ENCODE data around the gene SLCO4A1. TPM values are rescaled to one million over a fixed set of nuclear protein-coding genes. Genes with fewer than 3 reads are reported as not detected.

Gene SLCO4A1
- total and polyA plus RNA-seq, 5 donors: 4.1 to 15.5 (median 5.9) TPM

GRCh38 chr20:62646851-62647520, 4.7 kb downstream of the SLCO4A1 start:
- DNase-seq: no peak

GRCh38 chr20:62647521-62648317, 5.4 kb downstream of the SLCO4A1 start:
- Histone ChIP-seq H3K9me3 (ENCODE audit: control insufficient read depth, low read length) (no peaks in the 10 kb centered on the region), H3K27me3 (ENCODE audit: control insufficient read depth, insufficient read depth) (no peaks in the 10 kb centered on the region), H3K4me3 (ENCODE audit: low read length) (no peak overlapping the region), H3K27ac (ENCODE audit: low read length) (no peak overlapping the region), H3K4me1 (ENCODE audit: control insufficient read depth, insufficient read depth, low read length) (peaks cover 5% of the 10 kb centered on the region)
- intact Hi-C loops (cut with DNase I): no loop called here
- DNase-seq: peak; percentile 64 to 83 (median 81)
- WGBS: 68% methylated on average over 25 of the region's 25 CpGs
- ATAC-seq: peak in 1 of 2 donors; percentile 19

More at GRCh38 chr20:62646851-62647520, 4.7 kb downstream of the SLCO4A1 start:
- Histone ChIP-seq H3K4me1 (ENCODE audit: control insufficient read depth, insufficient read depth, low read length) (peaks cover 2% of the 10 kb centered on the region), H3K27ac (ENCODE audit: low read length) (no peak overlapping the region), H3K9me3 (ENCODE audit: control insufficient read depth, low read length) (no peaks in the 10 kb centered on the region), H3K4me3 (ENCODE audit: low read length) (no peak overlapping the region), H3K27me3 (ENCODE audit: control insufficient read depth, insufficient read depth) (no peaks in the 10 kb centered on the region)
- intact Hi-C loops (cut with DNase I): no loop called here
- ATAC-seq: no peak
- 94% methylated on average over 12 of the region's 12 CpGs for WGBS

DNA sequence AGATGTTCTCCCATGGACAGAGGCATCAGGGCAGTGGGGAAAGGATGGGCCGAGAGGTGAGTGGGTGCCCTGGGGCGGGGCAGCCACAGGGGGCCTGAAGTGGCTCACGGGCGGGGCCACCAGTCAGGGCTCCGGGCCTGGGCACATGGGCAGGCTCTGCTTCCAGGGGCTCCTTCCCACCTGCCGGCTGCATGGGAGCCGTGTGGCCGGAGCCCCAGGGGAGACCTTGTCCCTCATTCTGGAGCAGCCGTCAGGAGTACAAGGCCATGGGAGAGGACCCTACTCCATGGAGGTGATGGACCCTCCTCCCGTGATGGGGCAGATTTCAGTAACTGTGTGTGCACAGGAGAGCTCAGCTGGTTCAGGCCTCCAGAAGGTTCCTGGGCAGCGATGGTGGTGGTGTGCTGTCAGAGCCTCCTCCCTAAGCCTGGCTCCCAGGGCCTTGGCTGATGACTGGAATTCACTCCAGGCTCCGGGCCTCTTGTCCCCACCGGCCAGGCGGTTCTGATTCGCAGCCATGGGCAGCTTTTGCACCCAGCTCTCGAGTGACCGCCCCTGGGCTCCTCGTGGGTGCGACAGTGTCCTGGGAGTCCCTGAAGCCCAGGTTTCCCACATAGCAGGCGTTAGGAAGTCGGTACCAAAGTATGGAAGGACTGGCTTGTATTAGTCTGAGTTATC, 6.2 kb downstream of the SLCO4A1 start:
- peaks cover 9% of the 10 kb centered on the region for H3K4me1 ChIP-seq (ENCODE audit: control insufficient read depth, insufficient read depth, low read length)
- peak overlapping the region; percentile 6 for H3K27ac ChIP-seq (ENCODE audit: low read length)
- ATAC-seq (no peak), DNase-seq (peak in 2 of 3 donors; percentile 62 to 64)
- WGBS: 83% methylated on average over 21 of the region's 21 CpGs
- intact Hi-C loops (cut with DNase I): no loop called here
- no peak overlapping the region for H3K4me3 ChIP-seq (ENCODE audit: low read length)
- no peaks in the 10 kb centered on the region for H3K27me3 ChIP-seq (ENCODE audit: control insufficient read depth, insufficient read depth)
- no peaks in the 10 kb centered on the region for H3K9me3 ChIP-seq (ENCODE audit: control insufficient read depth, low read length)

DNA sequence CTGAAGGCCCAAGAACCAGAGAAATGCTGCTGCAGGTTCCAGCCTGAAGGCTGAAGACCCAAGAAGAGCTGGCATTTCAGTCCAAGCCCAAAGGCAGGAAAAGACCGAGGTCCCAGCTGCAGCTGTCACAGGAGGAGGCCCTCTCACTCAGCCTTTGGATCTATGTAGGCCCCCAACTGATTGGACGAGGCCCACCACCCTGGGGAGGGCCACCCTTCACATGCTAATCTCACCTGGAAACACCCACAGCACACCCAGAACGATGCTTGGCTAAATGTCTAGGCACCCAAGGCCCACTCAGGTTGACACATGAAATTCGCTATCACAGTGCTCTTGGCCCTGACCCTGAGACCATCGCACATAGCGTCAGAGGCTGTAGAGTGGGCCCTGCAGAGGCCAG, 6.8 kb downstream of the SLCO4A1 start:
- DNase-seq: no peak
- ATAC-seq: no peak
- intact Hi-C loops (cut with DNase I): no loop called here

DNA sequence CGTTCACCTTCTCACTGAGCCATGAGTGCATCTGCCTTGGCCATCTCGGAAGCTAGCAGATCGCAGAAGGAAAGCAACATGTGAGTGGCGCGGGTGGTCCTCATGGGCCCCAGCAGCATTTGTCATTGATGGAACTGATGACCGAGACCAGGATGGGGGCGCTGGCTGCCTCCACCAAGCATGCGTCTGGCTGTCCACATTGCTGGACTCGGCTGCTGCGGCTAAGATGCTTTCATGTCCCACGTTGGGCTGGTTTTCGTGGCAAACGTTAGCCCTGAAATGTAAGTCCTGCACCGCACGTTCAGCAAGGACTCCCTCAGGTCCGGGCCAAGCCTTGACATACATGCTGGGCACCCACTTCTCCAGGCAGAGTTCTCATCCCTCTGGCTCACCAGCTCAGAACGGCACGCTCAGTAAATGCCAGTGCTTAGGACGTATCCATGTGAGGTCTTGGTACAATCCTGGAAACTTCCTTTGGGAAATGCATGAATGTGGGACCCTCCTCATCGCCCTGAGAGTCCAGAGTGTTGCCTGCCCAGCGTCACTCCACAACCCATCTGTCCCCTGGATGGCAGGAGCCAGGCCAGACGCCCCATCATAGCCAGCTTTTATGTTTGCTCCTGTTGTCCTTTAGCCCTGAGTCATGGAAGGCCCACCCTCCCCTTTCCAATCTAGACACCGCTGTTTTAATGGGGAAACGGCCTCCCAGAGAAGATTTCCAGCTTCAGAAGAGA, 8.4 kb downstream of the SLCO4A1 start:
- Histone ChIP-seq H3K27ac (ENCODE audit: low read length) (no peak overlapping the region), H3K9me3 (ENCODE audit: control insufficient read depth, low read length) (no peaks in the 10 kb centered on the region), H3K4me1 (ENCODE audit: control insufficient read depth, insufficient read depth, low read length) (peaks cover 9% of the 10 kb centered on the region), H3K27me3 (ENCODE audit: control insufficient read depth, insufficient read depth) (no peaks in the 10 kb centered on the region), H3K4me3 (ENCODE audit: low read length) (no peak overlapping the region)
- intact Hi-C loops (cut with DNase I): no loop called here
- DNase-seq (peak in 1 of 3 donors; percentile 68), ATAC-seq (no peak)
- 88% methylated on average over 24 of the region's 24 CpGs for whole genome bisulfite sequencing

More for the DNA sequence above, 6.8 kb downstream of the SLCO4A1 start:
- Histone ChIP-seq H3K27me3 (ENCODE audit: control insufficient read depth, insufficient read depth) (no peaks in the 10 kb centered on the region), H3K9me3 (ENCODE audit: control insufficient read depth, low read length) (no peaks in the 10 kb centered on the region), H3K4me3 (ENCODE audit: low read length) (no peak overlapping the region), H3K4me1 (ENCODE audit: control insufficient read depth, insufficient read depth, low read length) (peaks cover 9% of the 10 kb centered on the region), H3K27ac (ENCODE audit: low read length) (no peak overlapping the region)
- WGBS: 91% methylated on average over 6 of the region's 6 CpGs

- peaks cover 9% of the 10 kb centered on the region for H3K4me1 ChIP-seq (ENCODE audit: control insufficient read depth, insufficient read depth, low read length)
- peak; percentile 1 to 2 for ATAC-seq
- H3K27ac ChIP-seq (ENCODE audit: low read length): peak overlapping the region; percentile 80
- intact Hi-C loops (cut with DNase I): no loop called here
- WGBS: 45% methylated on average over 24 of the region's 24 CpGs
- H3K4me3 ChIP-seq (ENCODE audit: low read length): no peak overlapping the region
- DNase-seq: peak; percentile 68 to 86 (median 80)
- H3K9me3 ChIP-seq (ENCODE audit: control insufficient read depth, low read length): no peaks in the 10 kb centered on the region
- H3K27me3 ChIP-seq (ENCODE audit: control insufficient read depth, insufficient read depth): no peaks in the 10 kb centered on the region
Measured at GRCh38 chr20:62651285-62652021, 9.2 kb downstream of the SLCO4A1 start.

GRCh38 chr20:62652041-62652893, 10.0 kb downstream of the SLCO4A1 start:
- ATAC-seq (peak; percentile 94), DNase-seq (peak; percentile 94 to 97 (median 97))
- Histone ChIP-seq H3K4me1 (ENCODE audit: control insufficient read depth, insufficient read depth, low read length) (peaks cover 9% of the 10 kb centered on the region), H3K27ac (ENCODE audit: low read length) (peak overlapping the region; percentile 91), H3K27me3 (ENCODE audit: control insufficient read depth, insufficient read depth) (no peaks in the 10 kb centered on the region), H3K4me3 (ENCODE audit: low read length) (no peak overlapping the region), H3K9me3 (ENCODE audit: control insufficient read depth, low read length) (no peaks in the 10 kb centered on the region)
- 26% methylated on average over 44 of the region's 44 CpGs for WGBS
- intact Hi-C loops (cut with DNase I): no loop called here

DNA sequence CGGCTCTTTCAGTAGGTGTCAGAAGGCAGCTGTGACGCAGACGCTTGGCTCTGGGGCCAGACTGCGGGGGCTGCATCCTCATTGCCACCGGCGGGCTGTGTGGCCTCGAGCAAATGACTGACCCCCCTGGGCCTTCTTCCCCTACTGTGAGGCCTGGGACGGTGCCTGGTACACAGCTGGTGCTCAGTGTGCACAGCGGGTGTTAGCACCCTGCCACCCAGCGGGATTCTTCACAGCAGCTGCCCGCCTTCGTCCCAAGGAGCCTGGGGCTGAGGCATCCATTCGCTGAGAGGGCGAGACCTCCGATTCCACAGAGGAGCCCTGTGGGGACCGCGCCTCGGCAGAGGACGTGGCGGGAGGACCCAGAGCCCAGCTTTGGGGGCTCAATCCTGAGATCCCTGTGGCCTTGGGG, 10.6 kb downstream of the SLCO4A1 start:
- WGBS: 77% methylated on average over 20 of the region's 20 CpGs
- peaks cover 9% of the 10 kb centered on the region for H3K4me1 ChIP-seq (ENCODE audit: control insufficient read depth, insufficient read depth, low read length)
- peak overlapping the region; percentile 91 for H3K27ac ChIP-seq (ENCODE audit: low read length)
- H3K9me3 ChIP-seq (ENCODE audit: control insufficient read depth, low read length): no peaks in the 10 kb centered on the region
- peak in 1 of 2 donors; percentile 1 for ATAC-seq
- DNase-seq: peak in 1 of 3 donors; percentile 80
- H3K27me3 ChIP-seq (ENCODE audit: control insufficient read depth, insufficient read depth): no peaks in the 10 kb centered on the region
- intact Hi-C loops (cut with DNase I): no loop called here
- H3K4me3 ChIP-seq (ENCODE audit: low read length): no peak overlapping the region

- intact Hi-C loops (cut with DNase I): no loop called here
- H3K9me3 ChIP-seq (ENCODE audit: control insufficient read depth, low read length): no peaks in the 10 kb centered on the region
- no peak for DNase-seq
- no peak for ATAC-seq
- H3K4me1 ChIP-seq (ENCODE audit: control insufficient read depth, insufficient read depth, low read length): peaks cover 9% of the 10 kb centered on the region
- 89% methylated on average over 12 of the region's 12 CpGs for WGBS
- peak overlapping the region; percentile 10 for H3K27ac ChIP-seq (ENCODE audit: low read length)
- no peak overlapping the region for H3K4me3 ChIP-seq (ENCODE audit: low read length)
- H3K27me3 ChIP-seq (ENCODE audit: control insufficient read depth, insufficient read depth): no peaks in the 10 kb centered on the region
Measured at GRCh38 chr20:62653373-62653772, 11.1 kb downstream of the SLCO4A1 start.
